Measurements from ENCODE around the gene ANKS1B.
A peak's percentile ranks its signal among the peaks of the same experiment; 100 is the strongest.

ANKS1B gene

GRCh38 chr12:98725476-98726247, 1259.1 kb downstream of the ANKS1B start:
- peak; percentile 32 for DNase-seq (ENCODE audit: low spot score)

GRCh38 chr12:98724384-98725155, 1260.2 kb downstream of the ANKS1B start:
- no peak for DNase-seq (ENCODE audit: low spot score)

GRCh38 chr12:98721204-98721702, 1263.5 kb downstream of the ANKS1B start:
- DNase-seq (ENCODE audit: low spot score): no peak

- no peak for DNase-seq (ENCODE audit: low spot score)
Measured at GRCh38 chr12:98719515-98720504, 1264.9 kb downstream of the ANKS1B start.

GRCh38 chr12:98714426-98714825, 1270.3 kb downstream of the ANKS1B start:
- DNase-seq (ENCODE audit: low spot score): no peak

GRCh38 chr12:98709022-98709421, 1275.7 kb downstream of the ANKS1B start:
- no peak for DNase-seq (ENCODE audit: low spot score)

- DNase-seq (ENCODE audit: low spot score): no peak
Measured at GRCh38 chr12:98701166-98701565, 1283.6 kb downstream of the ANKS1B start.

GRCh38 chr12:98699586-98699985, 1285.2 kb downstream of the ANKS1B start:
- DNase-seq (ENCODE audit: low spot score): no peak

GRCh38 chr12:98698603-98699463, 1285.9 kb downstream of the ANKS1B start:
- peak; percentile 43 for DNase-seq (ENCODE audit: low spot score)

- no peak for DNase-seq (ENCODE audit: low spot score)
Measured at GRCh38 chr12:98697209-98697608, 1287.5 kb downstream of the ANKS1B start.

- no peak for DNase-seq (ENCODE audit: low spot score)
Measured at GRCh38 chr12:98696036-98696646, 1288.6 kb downstream of the ANKS1B start.

- DNase-seq (ENCODE audit: low spot score): no peak
Measured at GRCh38 chr12:98691351-98691750, 1293.4 kb downstream of the ANKS1B start.

GRCh38 chr12:98686603-98687002, 1298.1 kb downstream of the ANKS1B start:
- DNase-seq (ENCODE audit: low spot score): no peak

Data from CD4-positive, alpha-beta T cell treated with Interleukin-15 for 4 hours (primary cell).